H1 (cell line): Measurements from ENCODE around the gene MYH13.

Experiments used
- CBX8 ChIP-seq: fragments of 300-800, 300-1000 bp; sonication (generic); IDR thresholded peaks from 2 replicates; pipeline ENCODE4 v1.7.1; 2016; ENCODE audit warnings: low read depth, low read length, borderline replicate concordance
- CREB1 ChIP-seq: IDR thresholded peaks from 2 replicates; pipeline ENCODE4 v1.6.1; 2012; ENCODE audit warnings: inconsistent platforms
- CTCF ChIP-seq, 3 experiments: IDR thresholded peaks; 1 replicate in 2 of 3; 2 replicates in 1 of 3; pipeline versions ENCODE4 v1.5.1 to v1.6.1; 2011; ENCODE audit warnings: low read length in 3 of 3, mild to moderate bottlenecking in 3 of 3, inconsistent platforms in 2 of 3, low read depth in 1 of 3, moderate library complexity in 1 of 3; ENCODE audit not compliant: insufficient read depth in 1 of 3; ENCODE audit errors: control extremely low read depth in 1 of 3
- EZH2 ChIP-seq: fragments of 200-600 bp; sonication (generic); IDR thresholded peaks from 2 replicates; pipeline ENCODE4 v1.7.1; 2012; ENCODE audit warnings: low read depth, mild to moderate bottlenecking, moderate library complexity, low read length, inconsistent platforms; ENCODE audit not compliant: severe bottlenecking
- HDAC6 ChIP-seq: IDR thresholded peaks from one replicate; pipeline ENCODE4 v1.7.1; 2012; ENCODE audit warnings: low read depth, mild to moderate bottlenecking, inconsistent platforms, low read length, moderate library complexity
- MAFK ChIP-seq: IDR thresholded peaks from 2 replicates; pipeline ENCODE4 v1.6.1; 2012; ENCODE audit warnings: low read depth, mild to moderate bottlenecking, improper control_type of control experiment, low read length
- POLR2A ChIP-seq, 2 experiments: IDR thresholded peaks; 1 replicate in 1 of 2; 2 replicates in 1 of 2; pipeline ENCODE4 v1.6.1; 2011; ENCODE audit warnings: low read depth in 2 of 2, low read length in 2 of 2, mild to moderate bottlenecking in 2 of 2; ENCODE audit errors: control extremely low read depth in 1 of 2
- POLR2AphosphoS5 ChIP-seq: IDR thresholded peaks from 2 replicates; pipeline ENCODE4 v1.6.1; 2011; ENCODE audit warnings: low read depth, low read length
- SIN3A ChIP-seq, 2 experiments: IDR thresholded peaks in 1 of 2; conservative IDR thresholded peaks in 1 of 2; 2 replicates each; pipeline ENCODE4 v1.6.1; 2011 to 2012; ENCODE audit warnings: low read length in 2 of 2, improper control_type of control experiment in 1 of 2, low read depth in 1 of 2, mild to moderate bottlenecking in 1 of 2
- SUZ12 ChIP-seq: fragments of 200-600 bp; sonication (generic); IDR thresholded peaks from 2 replicates; pipeline ENCODE4 v1.6.1; 2012; ENCODE audit warnings: mild to moderate bottlenecking, inconsistent platforms, low read length, moderate library complexity, mixed read lengths
- TAF1 ChIP-seq: IDR thresholded peaks from 2 replicates; pipeline ENCODE4 v1.6.1; 2011; ENCODE audit warnings: mild to moderate bottlenecking, low read depth, low read length
- TBP ChIP-seq: IDR thresholded peaks from 2 replicates; pipeline ENCODE4 v1.6.1; 2011; ENCODE audit warnings: low read depth, low read length, improper control_type of control experiment
- YY1 ChIP-seq: IDR thresholded peaks from 2 replicates; pipeline ENCODE4 v1.6.1; 2011; ENCODE audit warnings: low read depth, mild to moderate bottlenecking, low read length

- TF ChIP-seq MAFK = no peak
- no peak for TF ChIP-seq HDAC6
- TF ChIP-seq POLR2A (IDR thresholded peaks at IDR 0.05; ENCODE audit: control extremely low read depth in 1 of 2, low read depth in 2 of 2, low read length in 2 of 2) = no peak
- no peak for TF ChIP-seq YY1
- TF ChIP-seq CTCF (IDR thresholded peaks at IDR 0.05; ENCODE audit: control extremely low read depth in 1 of 3, insufficient read depth in 1 of 3, low read depth in 1 of 3, low read length in 3 of 3) = no peak
- TF ChIP-seq TBP = no peak
- TF ChIP-seq SUZ12 = no peak
- TF ChIP-seq TAF1 = no peak
- no peak for TF ChIP-seq EZH2
- no peak for TF ChIP-seq CBX8
- TF ChIP-seq CREB1 = no peak
- no peak for TF ChIP-seq SIN3A (conservative IDR thresholded peaks at IDR 0.05 in 1 of 2, IDR thresholded peaks at IDR 0.05 in 1 of 2; ENCODE audit: low read depth in 1 of 2, low read length in 2 of 2)
- no peak for TF ChIP-seq POLR2AphosphoS5
Measured at GRCh38 chr17:10304758-10305300, 68.0 kb downstream of the MYH13 start.
